HepG2 (cell line): ENCODE measurements around the gene HRG. TPM values are rescaled to one million over a fixed set of nuclear protein-coding genes. Genes with fewer than 3 reads are reported as not detected.

Source experiments
- ARID3A ChIP-seq: IDR thresholded peaks from 2 replicates; pipeline ENCODE4 v1.6.1; 2012; ENCODE audit warnings: low read depth, low read length, improper control_type of control experiment
- FOXP1 ChIP-seq, 2 experiments: fragments of 450-650 bp in 1 of 2; IDR thresholded peaks; 2 replicates each; pipeline ENCODE4 v1.6.1; 2017 to 2018; ENCODE audit warnings: antibody characterized with exemption in 1 of 2
- GATAD2A ChIP-seq: IDR thresholded peaks from 2 replicates; pipeline ENCODE4 v1.6.1; 2016
- GFI1 ChIP-seq: sonication (generic); formaldehyde crosslinking; IDR thresholded peaks from 2 replicates; pipeline ENCODE4 v1.5.0; 2020; ENCODE audit warnings: missing genetic modification reagents, mild to moderate bottlenecking, borderline replicate concordance
- HMG20A ChIP-seq: IDR thresholded peaks from 2 replicates; pipeline ENCODE4 v1.6.1; 2016; ENCODE audit warnings: borderline replicate concordance
- HOXA7 ChIP-seq: sonication (generic); formaldehyde crosslinking; IDR thresholded peaks from 2 replicates; pipeline ENCODE4 v1.8.1; 2022; ENCODE audit warnings: mild to moderate bottlenecking, missing genetic modification reagents, moderate library complexity
- KDM6A ChIP-seq: IDR thresholded peaks from 2 replicates; pipeline ENCODE4 v1.6.1; 2016; ENCODE audit warnings: low read depth
- MEIS2 ChIP-seq: sonication (generic); formaldehyde crosslinking; IDR thresholded peaks from 2 replicates; pipeline ENCODE4 v1.9.0; 2021; ENCODE audit warnings: mild to moderate bottlenecking, missing genetic modification reagents
- PHF5A ChIP-seq: IDR thresholded peaks from one replicate; pipeline ENCODE4 v1.6.1; 2018; ENCODE audit warnings: low read depth, missing genetic modification reagents; ENCODE audit not compliant: unreplicated experiment
- RXRA ChIP-seq: sonication (generic); formaldehyde crosslinking; IDR thresholded peaks from 2 replicates; pipeline ENCODE4 v1.5.1; 2020; ENCODE audit warnings: missing genetic modification reagents
- RXRB ChIP-seq: IDR thresholded peaks from 2 replicates; pipeline ENCODE4 v1.6.1; 2016; ENCODE audit warnings: borderline replicate concordance, missing genetic modification reagents, missing compliant biosample characterization
- SALL1 ChIP-seq: sonication (generic); formaldehyde crosslinking; IDR thresholded peaks from 2 replicates; pipeline ENCODE4 v1.8.0; 2022; ENCODE audit warnings: mild to moderate bottlenecking, missing genetic modification reagents
- SAP130 ChIP-seq: IDR thresholded peaks from 2 replicates; pipeline ENCODE4 v1.6.1; 2016; ENCODE audit warnings: low read depth
- SOX5 ChIP-seq: IDR thresholded peaks from 2 replicates; pipeline ENCODE4 v1.6.1; 2016; ENCODE audit warnings: borderline replicate concordance
- SP140L ChIP-seq: sonication (generic); formaldehyde crosslinking; IDR thresholded peaks from 2 replicates; pipeline ENCODE4 v1.4.0; 2020; ENCODE audit warnings: missing genetic modification reagents, borderline replicate concordance
- STAT6 ChIP-seq: sonication (generic); formaldehyde crosslinking; IDR thresholded peaks from 2 replicates; pipeline ENCODE4 v1.4.0; 2020; ENCODE audit warnings: missing genetic modification reagents, mild to moderate bottlenecking, borderline replicate concordance
- TEAD3 ChIP-seq: optimal IDR thresholded peaks from 2 replicates; pipeline ENCODE3; 2016; ENCODE audit warnings: borderline replicate concordance
- ZBTB7A ChIP-seq: sonication (generic); formaldehyde crosslinking; IDR thresholded peaks from 2 replicates; pipeline ENCODE4 v1.8.0; 2022; ENCODE audit warnings: mild to moderate bottlenecking, missing genetic modification reagents
- ZNF205 ChIP-seq: IDR thresholded peaks from 2 replicates; pipeline ENCODE4 v1.6.1; 2018; ENCODE audit warnings: missing biosample characterization, missing genetic modification reagents
- ZNF33B ChIP-seq: sonication (generic); formaldehyde crosslinking; IDR thresholded peaks from 2 replicates; pipeline ENCODE4 v1.5.1; 2020; ENCODE audit warnings: mild to moderate bottlenecking, missing genetic modification reagents
- ZNF350 ChIP-seq: sonication (generic); formaldehyde crosslinking; IDR thresholded peaks from 2 replicates; pipeline ENCODE4 v1.4.0; 2020; ENCODE audit warnings: mild to moderate bottlenecking, low read depth, missing genetic modification reagents, borderline replicate concordance
- ZNF430 ChIP-seq: sonication (generic); formaldehyde crosslinking; IDR thresholded peaks from 2 replicates; pipeline ENCODE4 v1.9.0; 2021; ENCODE audit warnings: mild to moderate bottlenecking, missing genetic modification reagents
- polyA plus RNA-seq, 8 experiments: library from polyadenylated mRNA; depleted of rRNA in 3 of 8; stranded (reverse) in 7 of 8; unstranded in 1 of 8; fragments of >200 nt; fragmentation: Illumina TruSeq in 4 of 8; extraction: Trizol in 4 of 8; gene quantifications; 2 replicates each; pipeline versions ENCODE4 v1.2.1 to v1.2.3, GENCODE V29; 2011 to 2016; ENCODE audit warnings: low read depth in 4 of 8, missing spikeins in 1 of 8, mixed read lengths in 1 of 8; ENCODE audit not compliant: insufficient read depth in 1 of 8
- total RNA-seq, 5 experiments: library from RNA; depleted of rRNA; stranded (reverse); fragments of >200 nt; fragmentation: Illumina TruSeq; extraction: Trizol; gene quantifications; 2 replicates each; pipeline ENCODE4 v1.2.3, GENCODE V29; 2016; ENCODE audit warnings: low read depth in 1 of 5
- TF ChIP-seq, protein P1 (sequence below): IDR thresholded peaks from 2 replicates; pipeline ENCODE4 v1.6.1; 2016; ENCODE audit warnings: low read depth
- TF ChIP-seq, protein P2 (sequence below): IDR thresholded peaks from 2 replicates; pipeline ENCODE4 v1.6.1; 2018; ENCODE audit warnings: missing genetic modification reagents

HRG gene
- total and polyA plus RNA-seq, 2 of the 13 experiments (the other 11 are each of a cell fraction or from before 2014, with no cell fraction given) = 0.09 to 0.11 TPM

- TF ChIP-seq MEIS2 (CRISPR knock-in tag) (peak; percentile 39; the same call in 1 of the 2 replicates), GFI1 (CRISPR knock-in tag) (peak; percentile 100), RXRB (CRISPR knock-in tag) (peak; percentile 99), GATAD2A (peak; percentile 96), HOXA7 (CRISPR knock-in tag) (peak; percentile 76; the same call in 1 of the 2 replicates), HMG20A (CRISPR knock-in tag) (peak; percentile 100), PHF5A (CRISPR knock-in tag) (peak; percentile 62), ZBTB7A (CRISPR knock-in tag) (peak; percentile 82; the same call in 1 of the 2 replicates), ARID3A (peak; percentile 88), SP140L (CRISPR knock-in tag) (peak; percentile 72; the same call in 1 of the 2 replicates), ZNF205 (CRISPR knock-in tag) (0 out of 2 replicates have a peak, but pooled peaks have one; percentile 22), RXRA (CRISPR knock-in tag) (peak; percentile 97), SALL1 (CRISPR knock-in tag) (peak; percentile 98), TEAD3 (CRISPR knock-in tag) (peak; percentile 47), ZNF430 (CRISPR knock-in tag) (0 out of 2 replicates have a peak, but pooled peaks have one; percentile 19), SOX5 (CRISPR knock-in tag) (peak; percentile 89), SAP130 (CRISPR knock-in tag) (peak; percentile 54), KDM6A (CRISPR knock-in tag) (peak; percentile 46; the same call in 1 of the 2 replicates), FOXP1 (IDR thresholded peaks at IDR 0.05) (peak; percentile 98), FOXP1 (CRISPR knock-in tag; IDR thresholded peaks at IDR 0.05) (peak; percentile 100), ZNF33B (CRISPR knock-in tag) (peak; percentile 87; the same call in 1 of the 2 replicates), ZNF350 (CRISPR knock-in tag) (peak; percentile 70; the same call in 1 of the 2 replicates), STAT6 (CRISPR knock-in tag) (0 out of 2 replicates have a peak, but pooled peaks have one; percentile 52)
- TF ChIP-seq, protein P1, sequence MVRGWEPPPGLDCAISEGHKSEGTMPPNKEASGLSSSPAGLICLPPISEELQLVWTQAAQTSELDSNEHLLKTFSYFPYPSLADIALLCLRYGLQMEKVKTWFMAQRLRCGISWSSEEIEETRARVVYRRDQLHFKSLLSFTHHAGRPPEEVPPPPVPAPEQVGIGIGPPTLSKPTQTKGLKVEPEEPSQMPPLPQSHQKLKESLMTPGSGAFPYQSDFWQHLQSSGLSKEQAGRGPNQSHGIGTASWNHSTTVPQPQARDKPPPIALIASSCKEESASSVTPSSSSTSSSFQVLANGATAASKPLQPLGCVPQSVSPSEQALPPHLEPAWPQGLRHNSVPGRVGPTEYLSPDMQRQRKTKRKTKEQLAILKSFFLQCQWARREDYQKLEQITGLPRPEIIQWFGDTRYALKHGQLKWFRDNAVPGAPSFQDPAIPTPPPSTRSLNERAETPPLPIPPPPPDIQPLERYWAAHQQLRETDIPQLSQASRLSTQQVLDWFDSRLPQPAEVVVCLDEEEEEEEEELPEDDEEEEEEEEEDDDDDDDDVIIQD (CRISPR knock-in tag) = peak; percentile 50; the same call in 1 of the 2 replicates
- TF ChIP-seq, protein P2, sequence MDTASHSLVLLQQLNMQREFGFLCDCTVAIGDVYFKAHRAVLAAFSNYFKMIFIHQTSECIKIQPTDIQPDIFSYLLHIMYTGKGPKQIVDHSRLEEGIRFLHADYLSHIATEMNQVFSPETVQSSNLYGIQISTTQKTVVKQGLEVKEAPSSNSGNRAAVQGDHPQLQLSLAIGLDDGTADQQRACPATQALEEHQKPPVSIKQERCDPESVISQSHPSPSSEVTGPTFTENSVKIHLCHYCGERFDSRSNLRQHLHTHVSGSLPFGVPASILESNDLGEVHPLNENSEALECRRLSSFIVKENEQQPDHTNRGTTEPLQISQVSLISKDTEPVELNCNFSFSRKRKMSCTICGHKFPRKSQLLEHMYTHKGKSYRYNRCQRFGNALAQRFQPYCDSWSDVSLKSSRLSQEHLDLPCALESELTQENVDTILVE = peak; percentile 45; the same call in 1 of the 2 replicates
Observed at GRCh38 chr3:186634207-186634606, 31.6 kb upstream of the HRG start (continued).
